K562 (cell line): ENCODE data around the gene ASCC1. TPM values are rescaled to one million over a fixed set of nuclear protein-coding genes. Genes with fewer than 3 reads are reported as not detected.

Source experiments
- ATAC-seq: fragments of 200-7000 bp; cut with Tn5 transposase; 3 replicates; pipeline ENCODE4 v1.9.1; 2020; ENCODE audit warnings: moderate library complexity
- BruUV-seq: library from RNA; stranded (reverse); fragments of 400-500 nt; replicated peaks from 2 replicates; lab custom pipeline; 2021; lab: Mats Ljungman, UMichigan
- CTCF ChIA-PET: fragments of 300-600 bp; formaldehyde crosslinking; extraction: SDS; loops from one replicate; lab custom pipeline; 2021; ENCODE audit warnings: low intra/inter-chr PET ratio; lab: Yijun Ruan, JAX
- POLR2A ChIA-PET: fragments of 300-600, 350-650 bp; sonication (Branson Sonifier 250); formaldehyde crosslinking; extraction: SDS; loops from one replicate; lab custom pipeline; 2021; ENCODE audit warnings: antibody characterized with exemption, inconsistent platforms; lab: Yijun Ruan, JAX
- DNase-seq, 4 experiments: peaks; one replicate each; pipeline versions ENCODE4 v3.0.0 to v3.0.0-alpha.2; 2011 to 2018; ENCODE audit warnings: low spot score in 3 of 4, mixed read lengths in 3 of 4; ENCODE audit errors: extremely low read depth in 1 of 4
- FAIRE-seq: peaks from 2 replicates; lab custom pipeline; 2011; peaks lifted over from hg19 to GRCh38; lab: Jason Lieb, UNC
- H2AFZ ChIP-seq: 2 replicates; pipeline ENCODE4 v1.6.0; 2011; ENCODE audit warnings: low read depth, low read length, control low read depth, inconsistent platforms
- H3K27ac ChIP-seq: fragments of 200-600 bp; 3 replicates; pipeline ENCODE4 v1.8.0; 2011; ENCODE audit warnings: low read depth, mild to moderate bottlenecking, control low read depth, inconsistent platforms, low read length, moderate library complexity, mixed read lengths; ENCODE audit errors: extremely low read depth
- H3K27me3 ChIP-seq, 2 experiments: fragments of 300-600 bp in 1 of 2; 2 replicates in 1 of 2; 3 replicates in 1 of 2; pipeline versions ENCODE4 v1.6.0 to v1.8.0; 2011; ENCODE audit warnings: inconsistent platforms in 2 of 2, low read length in 2 of 2, mild to moderate bottlenecking in 1 of 2, mixed read lengths in 1 of 2, moderate library complexity in 1 of 2; ENCODE audit not compliant: control insufficient read depth in 2 of 2, insufficient read depth in 2 of 2
- H3K36me3 ChIP-seq: fragments of 300-600 bp; 3 replicates; pipeline ENCODE4 v1.8.0; 2011; ENCODE audit warnings: mild to moderate bottlenecking, low read length, inconsistent platforms; ENCODE audit not compliant: control insufficient read depth, insufficient read depth
- H3K4me1 ChIP-seq, 2 experiments: fragments of 200-600 bp in 1 of 2; replicated peaks in 1 of 2; 2 replicates in 1 of 2; 3 replicates in 1 of 2; pipeline versions ENCODE4 v1.5.1 to v1.8.0; 2011; ENCODE audit warnings: inconsistent platforms in 2 of 2, low read length in 2 of 2, mild to moderate bottlenecking in 1 of 2, mixed read lengths in 1 of 2, moderate library complexity in 1 of 2; ENCODE audit not compliant: control insufficient read depth in 2 of 2, insufficient read depth in 2 of 2
- H3K4me2 ChIP-seq: 2 replicates; pipeline ENCODE4 v1.6.1; 2011; ENCODE audit warnings: low read length, control low read depth, inconsistent platforms, mixed read lengths; ENCODE audit not compliant: insufficient read depth
- H3K4me3 ChIP-seq: fragments of 200-600 bp; sonication (generic), shearing (Covaris generic); 2 replicates; pipeline ENCODE4 v1.5.1; 2016; ENCODE audit warnings: control low read depth, inconsistent platforms
- H3K79me2 ChIP-seq: fragments of 200-600 bp; 3 replicates; pipeline ENCODE4 v1.8.0; 2011; ENCODE audit warnings: low read length, inconsistent platforms; ENCODE audit not compliant: control insufficient read depth, insufficient read depth
- H3K9ac ChIP-seq, 2 experiments: 2 replicates each; pipeline versions ENCODE4 v1.6.0 to v1.6.1; 2011; ENCODE audit warnings: low read depth in 2 of 2, low read length in 2 of 2, control low read depth in 1 of 2, inconsistent platforms in 1 of 2, mild to moderate bottlenecking in 1 of 2, mixed read lengths in 1 of 2; ENCODE audit not compliant: insufficient read depth in 1 of 2
- H3K9me1 ChIP-seq: one replicate; pipeline ENCODE4 v1.6.0; 2011; ENCODE audit warnings: inconsistent platforms, mild to moderate bottlenecking, low read length, moderate library complexity; ENCODE audit not compliant: control insufficient read depth, insufficient read depth
- H3K9me3 ChIP-seq: replicated peaks from 2 replicates; pipeline ENCODE4 v1.5.1; 2011; ENCODE audit warnings: low read depth, low read length, inconsistent platforms; ENCODE audit not compliant: control insufficient read depth, insufficient read depth
- H4K20me1 ChIP-seq: replicated peaks from 2 replicates; pipeline ENCODE4 v1.6.1; 2011; ENCODE audit warnings: low read length, inconsistent platforms, mixed read lengths; ENCODE audit not compliant: control insufficient read depth, insufficient read depth
- CEBPG ChIP-seq, 3 experiments: fragments of 200-800 bp in 1 of 3; sonication (Bioruptor generic) in 1 of 3; sonication (generic) in 1 of 3; formaldehyde crosslinking in 1 of 3; IDR thresholded peaks in 2 of 3; conservative IDR thresholded peaks in 1 of 3; 2 replicates each; pipeline versions ENCODE4 v1.6.1 to v1.8.0; 2016 to 2022; ENCODE audit warnings: missing compliant biosample characterization in 2 of 3, missing genetic modification characterization in 2 of 3, mild to moderate bottlenecking in 1 of 3, missing genetic modification reagents in 1 of 3
- MAZ ChIP-seq, 2 experiments: fragments of 450-650 bp in 1 of 2; sonication (generic) in 1 of 2; formaldehyde crosslinking; IDR thresholded peaks in 1 of 2; conservative IDR thresholded peaks in 1 of 2; 2 replicates each; pipeline versions ENCODE4 v1.4.0 to v1.5.0; 2020; ENCODE audit warnings: mild to moderate bottlenecking in 1 of 2, missing genetic modification reagents in 1 of 2
- ZNF668 ChIP-seq: fragments of 250-450 bp; sonication (Bioruptor Pico); IDR thresholded peaks from 2 replicates; pipeline ENCODE4 v1.8.0; 2022; ENCODE audit warnings: mild to moderate bottlenecking, inconsistent platforms
- WGBS: fragments of 100-300 bp; shearing (Covaris generic); methylation state at CpG from one replicate; pipeline ENCODE4 v1.1.6; 2016; ENCODE audit warnings: low coverage, mixed read lengths; ENCODE audit not compliant: insufficient coverage; ENCODE audit errors: missing lambda C conversion rate; 5-methylcytosine and 5-hydroxymethylcytosine counted together
- in situ Hi-C: fragments of 300-500 bp; cut with MboI; formaldehyde crosslinking; loops from 4 replicates; pipeline ENCODE4 v1.15.0; 2018; ENCODE audit warnings: inconsistent platforms, mixed read lengths
- intact Hi-C: fragments of 100-400 bp; cut with micrococcal nuclease; formaldehyde crosslinking; loops from 2 replicates; pipeline ENCODE4 v1.14.2; 2022
- polyA plus RNA-seq, 8 experiments: library from polyadenylated mRNA; depleted of rRNA in 4 of 8; stranded (reverse) in 5 of 8; unstranded in 3 of 8; fragments of >200 nt; fragmentation: Nextera tagmentation in 2 of 8; fragmentation: Illumina TruSeq in 1 of 8; extraction: Ambion mirVana in 2 of 8; extraction: Trizol in 1 of 8; gene quantifications; 2 replicates each; pipeline versions ENCODE4 v1.2.1 to v1.2.3, GENCODE V29; 2011 to 2014; ENCODE audit warnings: inconsistent platforms in 1 of 8, missing spikeins in 1 of 8
- total RNA-seq, 7 experiments: library from RNA; depleted of rRNA in 6 of 7; stranded (reverse); fragments of >200 nt in 6 of 7; fragmentation: Illumina TruSeq in 2 of 7; extraction: Trizol in 2 of 7; gene quantifications; 2 replicates each; pipeline versions ENCODE4 v1.2.1 to v1.2.3, GENCODE V29; 2011 to 2021; ENCODE audit warnings: low replicate concordance in 1 of 7

ASCC1 gene
- total and polyA plus RNA-seq, 9 of the 15 experiments (the other 6 are each of a cell fraction or from before 2014, with no cell fraction given), result 31.7 to 73.3 (median 52.8) TPM

GRCh38 chr10:72106154-72106849 is 109.8 kb downstream of the ASCC1 start:
- in situ Hi-C loops, result no loop called here
- no TSS peak for BruUV-seq
- Histone ChIP-seq H3K4me2 (no peak overlapping the region), H4K20me1 (no peaks in the 10 kb centered on the region)
- 0 out of 4 replicates have a peak, but pooled peaks of 1 of the 2 experiments have one; percentile 19 for TF ChIP-seq MAZ (CRISPR knock-in tag; conservative IDR thresholded peaks at IDR 0.05 in 1 of 2, IDR thresholded peaks at IDR 0.05 in 1 of 2)
- TF ChIP-seq CEBPG (CRISPR knock-in tag; IDR thresholded peaks at IDR 0.05), result no peak
- peak in 1 of 2 experiments; percentile 64; a peak in 2 of 4 replicates for TF ChIP-seq CEBPG (tag; conservative IDR thresholded peaks at IDR 0.05 in 1 of 2, IDR thresholded peaks at IDR 0.05 in 1 of 2)
- TF ChIP-seq ZNF668 (CRISPR knock-in tag), result no peak
- TF ChIP-seq, all 486 proteins: peak for 2
- H3K27me3 ChIP-seq, result no peaks in the 10 kb centered on the region
- no peak overlapping the region for H3K9ac ChIP-seq
- H3K36me3 ChIP-seq, result peaks cover 7% of the 10 kb centered on the region; the same call in 1 of the 3 replicates
- ChIA-PET POLR2A (interaction anchor here (0.7 to 1.2 kb wide), 2 partner anchors 30 to 110 kb away, joined by 3 to 4 read pairs; no protein-coding TSS in a partner anchor), CTCF (no interaction called here)
- intact Hi-C loops, result no loop called here
- H3K27ac ChIP-seq, result no peak overlapping the region
- H2AFZ ChIP-seq, result no peak overlapping the region
- no peaks in the 10 kb centered on the region for H3K4me1 ChIP-seq
- ATAC-seq (no peak), DNase-seq (no peak), FAIRE-seq (no peak)
- no peaks in the 10 kb centered on the region for H3K79me2 ChIP-seq
- H3K9me3 ChIP-seq, result no peaks in the 10 kb centered on the region
- no peaks in the 10 kb centered on the region for H3K9me1 ChIP-seq
- H3K4me3 ChIP-seq, result no peak overlapping the region
- WGBS, result 50% methylated on average over 2 of the region's 2 CpGs
